K562 (cell line): Measurements from ENCODE around the gene FBXL13. TPM values are rescaled to one million over a fixed set of nuclear protein-coding genes. Genes with fewer than 3 reads are reported as not detected.

Source experiments
- CAMTA2 ChIP-seq: fragments of 250-450 bp; sonication (Bioruptor Pico); conservative IDR thresholded peaks from 2 replicates; pipeline ENCODE4 v1.5.1; 2022
- CBX2 ChIP-seq: fragments of 200-600 bp; sonication (generic); IDR thresholded peaks from one replicate; pipeline ENCODE4 v1.6.1; 2012; ENCODE audit warnings: mild to moderate bottlenecking, low read length, inconsistent platforms; ENCODE audit not compliant: insufficient read depth, poor library complexity, severe bottlenecking
- ETV5 ChIP-seq: sonication (generic); formaldehyde crosslinking; IDR thresholded peaks from 2 replicates; pipeline ENCODE4 v1.4.0; 2020; ENCODE audit warnings: low read depth, mild to moderate bottlenecking, missing genetic modification reagents
- SMAD2 ChIP-seq: fragments of 150-350 bp; IDR thresholded peaks from 2 replicates; pipeline ENCODE4 v1.6.1; 2014; ENCODE audit warnings: low read depth, mild to moderate bottlenecking, low read length
- TCF3 ChIP-seq: sonication (generic); formaldehyde crosslinking; IDR thresholded peaks from 2 replicates; pipeline ENCODE4 v1.4.0; 2020; ENCODE audit warnings: mild to moderate bottlenecking, missing genetic modification reagents
- ZKSCAN8 ChIP-seq: fragments of 200-800 bp; sonication (Bioruptor generic); IDR thresholded peaks from 2 replicates; pipeline ENCODE4 v1.6.1; 2016; ENCODE audit warnings: missing genetic modification characterization, missing compliant biosample characterization
- polyA plus RNA-seq, 8 experiments: library from polyadenylated mRNA; depleted of rRNA in 4 of 8; stranded (reverse) in 5 of 8; unstranded in 3 of 8; fragments of >200 nt; fragmentation: Nextera tagmentation in 2 of 8; fragmentation: Illumina TruSeq in 1 of 8; extraction: Ambion mirVana in 2 of 8; extraction: Trizol in 1 of 8; gene quantifications; 2 replicates each; pipeline versions ENCODE4 v1.2.1 to v1.2.3, GENCODE V29; 2011 to 2014; ENCODE audit warnings: inconsistent platforms in 1 of 8, missing spikeins in 1 of 8
- total RNA-seq, 7 experiments: library from RNA; depleted of rRNA in 6 of 7; stranded (reverse); fragments of >200 nt in 6 of 7; fragmentation: Illumina TruSeq in 2 of 7; extraction: Trizol in 2 of 7; gene quantifications; 2 replicates each; pipeline versions ENCODE4 v1.2.1 to v1.2.3, GENCODE V29; 2011 to 2021; ENCODE audit warnings: low replicate concordance in 1 of 7
- TF ChIP-seq, protein P1 (sequence below), 2 experiments: fragments of 450-650 bp; IDR thresholded peaks; 2 replicates each; pipeline ENCODE4 v1.6.1; 2016
- TF ChIP-seq, protein P2 (sequence below): fragments of 250-450 bp; sonication (Bioruptor Pico); IDR thresholded peaks from 2 replicates; pipeline ENCODE4 v1.8.0; 2022; ENCODE audit warnings: moderate library complexity, mild to moderate bottlenecking, inconsistent platforms
- TF ChIP-seq, protein P3 (sequence below), 2 experiments: fragments of 450-650 bp; IDR thresholded peaks; 2 replicates each; pipeline ENCODE4 v1.6.1; 2016; ENCODE audit warnings: mild to moderate bottlenecking in 2 of 2, borderline replicate concordance in 1 of 2, low read depth in 1 of 2, moderate library complexity in 1 of 2
- TF ChIP-seq, protein P4 (sequence below): fragments of 450-650 bp; formaldehyde crosslinking; conservative IDR thresholded peaks from 2 replicates; pipeline ENCODE4 v1.4.0; 2022; ENCODE audit warnings: mild to moderate bottlenecking, missing genetic modification characterization
- TF ChIP-seq, protein P5 (sequence below): fragments of 250-450 bp; sonication (Bioruptor Pico); IDR thresholded peaks from 2 replicates; pipeline ENCODE4 v1.4.0; 2020; ENCODE audit warnings: mild to moderate bottlenecking, moderate library complexity

Gene FBXL13
- total and polyA plus RNA-seq, 9 of the 15 experiments (the other 6 are each of a cell fraction or from before 2014, with no cell fraction given) = 16.3 to 55.0 (median 25.4) TPM

DNA sequence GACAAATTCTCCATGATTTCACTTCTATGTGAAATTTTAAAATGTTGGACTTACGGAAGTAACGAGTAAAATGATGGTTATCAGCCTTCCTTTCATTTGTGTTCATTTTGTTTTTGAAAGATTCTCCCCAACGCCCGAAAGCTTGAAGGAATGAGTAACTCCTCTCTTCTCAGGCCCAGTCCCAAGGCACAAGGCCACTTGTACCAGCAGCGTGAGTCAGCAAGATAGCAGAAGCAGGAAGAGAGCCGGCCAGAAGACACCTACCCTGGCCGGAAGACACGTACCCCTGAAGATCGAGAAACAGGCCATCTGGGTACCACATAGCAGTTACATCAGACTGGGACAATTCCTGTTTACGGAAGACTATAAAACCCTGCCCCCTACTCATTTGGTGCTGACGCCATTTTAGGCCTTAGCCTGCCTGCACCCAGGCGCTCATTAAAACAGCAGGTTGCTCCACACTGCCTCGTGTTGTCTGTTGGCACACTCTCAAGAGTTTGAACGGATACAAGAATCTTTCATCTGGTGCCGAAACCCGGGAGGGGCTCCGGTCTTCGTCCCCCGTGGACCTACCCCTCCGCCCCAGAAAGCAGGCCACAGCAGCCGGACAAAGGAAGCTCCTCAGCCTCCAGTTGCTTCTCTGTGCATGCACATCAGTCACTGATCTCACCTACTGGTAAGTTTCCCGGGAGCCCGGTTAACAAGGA is 101.3 kb downstream of the FBXL13 start (continued):
- TF ChIP-seq, protein P1, sequence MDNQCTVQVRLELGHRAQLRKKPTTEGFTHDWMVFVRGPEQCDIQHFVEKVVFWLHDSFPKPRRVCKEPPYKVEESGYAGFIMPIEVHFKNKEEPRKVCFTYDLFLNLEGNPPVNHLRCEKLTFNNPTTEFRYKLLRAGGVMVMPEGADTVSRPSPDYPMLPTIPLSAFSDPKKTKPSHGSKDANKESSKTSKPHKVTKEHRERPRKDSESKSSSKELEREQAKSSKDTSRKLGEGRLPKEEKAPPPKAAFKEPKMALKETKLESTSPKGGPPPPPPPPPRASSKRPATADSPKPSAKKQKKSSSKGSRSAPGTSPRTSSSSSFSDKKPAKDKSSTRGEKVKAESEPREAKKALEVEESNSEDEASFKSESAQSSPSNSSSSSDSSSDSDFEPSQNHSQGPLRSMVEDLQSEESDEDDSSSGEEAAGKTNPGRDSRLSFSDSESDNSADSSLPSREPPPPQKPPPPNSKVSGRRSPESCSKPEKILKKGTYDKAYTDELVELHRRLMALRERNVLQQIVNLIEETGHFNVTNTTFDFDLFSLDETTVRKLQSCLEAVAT (IDR thresholded peaks at IDR 0.05) = peak; percentile 92 to 93
- TF ChIP-seq TCF3 (CRISPR knock-in tag) (peak; percentile 34), ETV5 (CRISPR knock-in tag) (peak; percentile 96), CBX2 (no peak), CAMTA2 (CRISPR knock-in tag) (no peak), ZKSCAN8 (peak; percentile 51; the same call in 1 of the 2 replicates), SMAD2 (no peak)
- TF ChIP-seq, protein P2, sequence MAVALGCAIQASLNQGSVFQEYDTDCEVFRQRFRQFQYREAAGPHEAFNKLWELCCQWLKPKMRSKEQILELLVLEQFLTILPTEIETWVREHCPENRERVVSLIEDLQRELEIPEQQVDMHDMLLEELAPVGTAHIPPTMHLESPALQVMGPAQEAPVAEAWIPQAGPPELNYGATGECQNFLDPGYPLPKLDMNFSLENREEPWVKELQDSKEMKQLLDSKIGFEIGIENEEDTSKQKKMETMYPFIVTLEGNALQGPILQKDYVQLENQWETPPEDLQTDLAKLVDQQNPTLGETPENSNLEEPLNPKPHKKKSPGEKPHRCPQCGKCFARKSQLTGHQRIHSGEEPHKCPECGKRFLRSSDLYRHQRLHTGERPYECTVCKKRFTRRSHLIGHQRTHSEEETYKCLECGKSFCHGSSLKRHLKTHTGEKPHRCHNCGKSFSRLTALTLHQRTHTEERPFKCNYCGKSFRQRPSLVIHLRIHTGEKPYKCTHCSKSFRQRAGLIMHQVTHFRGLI (CRISPR knock-in tag) = 0 out of 2 replicates have a peak, but pooled peaks have one; percentile 21
- TF ChIP-seq, protein P3, sequence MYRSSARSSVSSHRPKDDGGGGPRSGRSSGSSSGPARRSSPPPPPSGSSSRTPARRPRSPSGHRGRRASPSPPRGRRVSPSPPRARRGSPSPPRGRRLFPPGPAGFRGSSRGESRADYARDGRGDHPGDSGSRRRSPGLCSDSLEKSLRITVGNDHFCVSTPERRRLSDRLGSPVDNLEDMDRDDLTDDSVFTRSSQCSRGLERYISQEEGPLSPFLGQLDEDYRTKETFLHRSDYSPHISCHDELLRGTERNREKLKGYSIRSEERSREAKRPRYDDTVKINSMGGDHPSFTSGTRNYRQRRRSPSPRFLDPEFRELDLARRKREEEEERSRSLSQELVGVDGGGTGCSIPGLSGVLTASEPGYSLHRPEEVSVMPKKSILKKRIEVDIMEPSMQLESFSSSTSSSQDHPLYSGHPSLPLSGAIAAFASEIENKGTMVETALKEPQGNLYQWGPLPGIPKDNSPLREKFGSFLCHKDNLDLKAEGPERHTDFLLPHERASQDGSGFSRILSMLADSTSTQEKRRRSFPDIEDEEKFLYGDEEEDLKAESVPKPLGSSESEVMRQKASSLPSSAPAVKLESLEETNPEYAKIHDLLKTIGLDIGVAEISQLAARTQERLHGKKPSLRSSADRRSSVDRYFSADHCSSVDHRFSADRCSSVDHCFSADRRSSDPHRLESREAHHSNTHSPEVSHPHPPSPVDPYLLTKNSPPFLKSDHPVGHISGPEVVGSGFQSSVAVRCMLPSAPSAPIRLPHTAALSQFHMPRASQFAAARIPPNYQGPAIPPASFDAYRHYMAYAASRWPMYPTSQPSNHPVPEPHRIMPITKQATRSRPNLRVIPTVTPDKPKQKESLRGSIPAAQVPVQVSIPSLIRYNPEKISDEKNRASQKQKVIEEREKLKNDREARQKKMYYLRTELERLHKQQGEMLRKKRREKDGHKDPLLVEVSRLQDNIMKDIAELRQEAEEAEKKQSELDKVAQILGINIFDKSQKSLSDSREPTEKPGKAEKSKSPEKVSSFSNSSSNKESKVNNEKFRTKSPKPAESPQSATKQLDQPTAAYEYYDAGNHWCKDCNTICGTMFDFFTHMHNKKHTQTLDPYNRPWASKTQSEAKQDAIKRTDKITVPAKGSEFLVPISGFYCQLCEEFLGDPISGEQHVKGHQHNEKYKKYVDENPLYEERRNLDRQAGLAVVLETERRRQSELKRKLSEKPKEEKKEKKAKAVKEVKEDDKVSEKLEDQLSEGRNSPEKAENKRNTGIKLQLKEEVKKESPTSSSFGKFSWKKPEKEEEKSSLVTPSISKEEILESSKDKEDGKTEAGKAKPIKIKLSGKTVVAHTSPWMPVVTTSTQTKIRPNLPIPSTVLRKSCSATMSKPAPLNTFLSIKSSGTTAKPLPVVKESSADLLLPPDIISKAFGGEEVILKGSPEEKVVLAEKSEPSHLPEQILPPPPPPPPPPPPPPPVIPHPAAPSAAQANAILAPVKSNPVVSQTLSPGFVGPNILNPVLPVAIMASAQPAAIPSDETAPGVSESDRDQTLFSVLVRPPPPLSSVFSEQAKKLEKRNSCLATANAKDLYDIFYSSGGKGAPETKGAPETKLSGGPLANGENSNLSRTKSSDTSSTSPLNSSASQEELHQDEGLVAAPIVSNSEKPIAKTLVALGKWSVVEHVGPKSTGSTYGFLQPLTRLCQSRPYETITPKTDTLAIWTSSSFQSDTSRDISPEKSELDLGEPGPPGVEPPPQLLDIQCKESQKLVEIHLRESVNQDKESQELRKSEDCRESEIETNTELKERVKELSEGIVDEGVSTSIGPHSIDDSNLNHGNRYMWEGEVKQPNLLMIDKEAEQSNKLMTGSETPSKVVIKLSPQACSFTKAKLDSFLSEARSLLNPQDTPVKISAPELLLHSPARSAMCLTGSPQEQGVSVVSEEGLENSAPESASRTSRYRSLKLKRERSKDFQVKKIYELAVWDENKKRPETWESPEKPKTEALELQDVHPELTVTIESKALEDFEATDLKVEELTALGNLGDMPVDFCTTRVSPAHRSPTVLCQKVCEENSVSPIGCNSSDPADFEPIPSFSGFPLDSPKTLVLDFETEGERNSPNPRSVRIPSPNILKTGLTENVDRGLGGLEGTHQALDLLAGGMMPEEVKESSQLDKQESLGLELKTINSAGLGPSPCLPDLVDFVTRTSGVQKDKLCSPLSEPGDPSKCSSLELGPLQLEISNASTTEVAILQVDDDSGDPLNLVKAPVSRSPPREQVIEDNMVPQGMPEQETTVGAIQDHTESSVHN (IDR thresholded peaks at IDR 0.05; ENCODE audit: borderline replicate concordance in 1 of 2, low read depth in 1 of 2) = peak in 1 of 2 experiments; percentile 80; a peak in 1 of 4 replicates
- TF ChIP-seq, protein P4, sequence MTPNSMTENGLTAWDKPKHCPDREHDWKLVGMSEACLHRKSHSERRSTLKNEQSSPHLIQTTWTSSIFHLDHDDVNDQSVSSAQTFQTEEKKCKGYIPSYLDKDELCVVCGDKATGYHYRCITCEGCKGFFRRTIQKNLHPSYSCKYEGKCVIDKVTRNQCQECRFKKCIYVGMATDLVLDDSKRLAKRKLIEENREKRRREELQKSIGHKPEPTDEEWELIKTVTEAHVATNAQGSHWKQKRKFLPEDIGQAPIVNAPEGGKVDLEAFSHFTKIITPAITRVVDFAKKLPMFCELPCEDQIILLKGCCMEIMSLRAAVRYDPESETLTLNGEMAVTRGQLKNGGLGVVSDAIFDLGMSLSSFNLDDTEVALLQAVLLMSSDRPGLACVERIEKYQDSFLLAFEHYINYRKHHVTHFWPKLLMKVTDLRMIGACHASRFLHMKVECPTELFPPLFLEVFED (CRISPR knock-in tag) = 0 out of 2 replicates have a peak, but pooled peaks have one; percentile 69
- TF ChIP-seq, protein P5, sequence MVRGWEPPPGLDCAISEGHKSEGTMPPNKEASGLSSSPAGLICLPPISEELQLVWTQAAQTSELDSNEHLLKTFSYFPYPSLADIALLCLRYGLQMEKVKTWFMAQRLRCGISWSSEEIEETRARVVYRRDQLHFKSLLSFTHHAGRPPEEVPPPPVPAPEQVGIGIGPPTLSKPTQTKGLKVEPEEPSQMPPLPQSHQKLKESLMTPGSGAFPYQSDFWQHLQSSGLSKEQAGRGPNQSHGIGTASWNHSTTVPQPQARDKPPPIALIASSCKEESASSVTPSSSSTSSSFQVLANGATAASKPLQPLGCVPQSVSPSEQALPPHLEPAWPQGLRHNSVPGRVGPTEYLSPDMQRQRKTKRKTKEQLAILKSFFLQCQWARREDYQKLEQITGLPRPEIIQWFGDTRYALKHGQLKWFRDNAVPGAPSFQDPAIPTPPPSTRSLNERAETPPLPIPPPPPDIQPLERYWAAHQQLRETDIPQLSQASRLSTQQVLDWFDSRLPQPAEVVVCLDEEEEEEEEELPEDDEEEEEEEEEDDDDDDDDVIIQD = no peak
